Nasal cavity respiratory epithelium epithelial cell of viscerocranial mucosa (primary cell): ENCODE results near the gene HS3ST1. TPM values are rescaled to one million over a fixed set of nuclear protein-coding genes. Genes with fewer than 3 reads are reported as not detected.

Experiments used
- total RNA-seq: library from RNA; depleted of rRNA; stranded (reverse); fragments of >200 nt; gene quantifications from 2 replicates; pipeline ENCODE4 v1.2.3, GENCODE V29; 2014

The HS3ST1 gene
- total RNA-seq: 3.4 and 14.2 TPM in 2 replicates

DNA sequence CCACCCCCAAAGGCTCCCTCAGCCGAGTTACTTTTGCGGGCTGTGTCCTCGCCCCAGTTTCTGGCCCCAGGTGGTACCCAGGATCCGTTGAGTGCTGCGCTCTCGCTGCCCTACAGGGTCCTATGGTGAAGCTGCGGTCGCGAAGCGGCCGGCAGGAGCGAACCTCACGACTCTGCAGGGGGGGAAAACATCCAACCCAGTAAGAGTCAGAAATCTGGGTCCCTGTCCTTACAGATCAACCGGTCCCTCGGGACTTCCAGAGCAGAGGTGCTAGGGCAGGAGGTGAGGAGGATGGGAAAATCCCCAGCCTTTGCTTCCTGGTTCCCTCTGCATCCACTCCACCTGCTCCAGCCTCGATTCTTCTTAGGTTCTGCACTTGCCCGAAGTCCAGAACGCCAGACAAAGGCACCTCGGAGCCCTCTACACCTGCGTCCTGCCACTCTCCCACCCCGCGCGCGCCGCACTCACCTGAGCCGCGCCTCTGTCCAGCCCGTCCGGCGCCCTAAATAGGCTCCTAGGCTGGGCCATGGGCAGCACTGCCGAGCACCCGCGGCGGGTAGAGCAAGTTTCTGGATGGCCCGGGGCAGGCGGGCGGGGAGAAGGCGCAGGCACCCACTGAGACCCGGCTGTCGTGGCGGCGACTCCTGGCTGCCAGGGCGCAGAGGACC, at the start of gene HS3ST1:
TSS of gene HS3ST1 (minus strand) at position 664 of the 668 bp plus-strand sequence. CDS start 28,889 bp downstream, outside the sequence.

